Naive thymus-derived CD4-positive, alpha-beta T cell (primary cell): Measurements from ENCODE around the gene AFF2. TPM values are rescaled to one million over a fixed set of nuclear protein-coding genes. Genes with fewer than 3 reads are reported as not detected.
A peak's percentile ranks its signal among the peaks of the same experiment; 100 is the strongest.

Experiments
- ATAC-seq: fragments of 150-1000 bp; cut with Tn5 transposase; 2 replicates; pipeline ENCODE4 v1.10.0; 2021; ENCODE audit warnings: mild to moderate bottlenecking, moderate library complexity
- CTCF ChIA-PET: fragments of 350-600 bp; sonication (Branson Sonifier 250); formaldehyde crosslinking; loops from one replicate; lab custom pipeline; 2021; ENCODE audit warnings: antibody characterized with exemption; lab: Charles Lee
- POLR2A ChIA-PET: fragments of 350-600 bp; sonication (Branson Sonifier 250); formaldehyde crosslinking; loops from one replicate; lab custom pipeline; 2021; ENCODE audit warnings: antibody characterized with exemption, inconsistent platforms; lab: Charles Lee
- DNase-seq, 9 donors: peaks; one replicate each; pipeline versions ENCODE4 v3.0.0 to v3.0.0-alpha.2; 2020 to 2022; ENCODE audit warnings: mixed read lengths in 1 of 9
- H3K27ac ChIP-seq: one replicate; pipeline ENCODE4 v1.7.0; 2013; ENCODE audit warnings: mild to moderate bottlenecking, low read depth, low read length, moderate library complexity
- H3K27me3 ChIP-seq, 2 donors: one replicate each; pipeline ENCODE4 v1.7.0; 2013; ENCODE audit warnings: low read length in 2 of 2, mild to moderate bottlenecking in 2 of 2, moderate library complexity in 2 of 2; ENCODE audit not compliant: control insufficient read depth in 2 of 2, insufficient read depth in 2 of 2
- H3K36me3 ChIP-seq, 3 experiments: 1 replicate in 2 of 3; 2 replicates in 1 of 3; pipeline ENCODE4 v1.7.0; 2013; ENCODE audit warnings: low read length in 3 of 3, mild to moderate bottlenecking in 3 of 3, moderate library complexity in 1 of 3; ENCODE audit not compliant: insufficient read depth in 3 of 3, control insufficient read depth in 2 of 3
- H3K4me1 ChIP-seq, 2 donors: one replicate each; pipeline ENCODE4 v1.7.0; 2013; ENCODE audit warnings: low read length in 2 of 2, mild to moderate bottlenecking in 2 of 2, moderate library complexity in 1 of 2; ENCODE audit not compliant: control insufficient read depth in 2 of 2, insufficient read depth in 2 of 2
- H3K4me3 ChIP-seq: 2 replicates; pipeline ENCODE4 v1.7.0; 2013; ENCODE audit warnings: mild to moderate bottlenecking, low read length
- H3K9me3 ChIP-seq, 3 experiments: 1 replicate in 2 of 3; 2 replicates in 1 of 3; pipeline ENCODE4 v1.7.0; 2013; ENCODE audit warnings: low read length in 3 of 3; ENCODE audit not compliant: control insufficient read depth in 2 of 3
- H3K27ac Mint-ChIP-seq, 9 donors: one replicate each; pipeline ENCODE4 v1.8.0; 2020 to 2022; ENCODE audit warnings: mixed read lengths in 9 of 9, mild to moderate bottlenecking in 8 of 9, moderate library complexity in 5 of 9, inconsistent platforms in 2 of 9
- H3K27me3 Mint-ChIP-seq, 5 donors: one replicate each; pipeline ENCODE4 v1.8.0; 2021 to 2022; ENCODE audit warnings: mixed read lengths in 5 of 5, mild to moderate bottlenecking in 1 of 5
- H3K36me3 Mint-ChIP-seq, 5 donors: one replicate each; pipeline ENCODE4 v1.8.0; 2020 to 2022; ENCODE audit warnings: mixed read lengths in 5 of 5, mild to moderate bottlenecking in 3 of 5, inconsistent platforms in 1 of 5
- H3K4me1 Mint-ChIP-seq, 7 donors: one replicate each; pipeline ENCODE4 v1.8.0; 2020 to 2022; ENCODE audit warnings: mixed read lengths in 7 of 7, mild to moderate bottlenecking in 3 of 7, inconsistent platforms in 1 of 7
- H3K4me3 Mint-ChIP-seq, 10 donors: one replicate each; pipeline ENCODE4 v1.8.0; 2020 to 2022; ENCODE audit warnings: mild to moderate bottlenecking in 10 of 10, mixed read lengths in 10 of 10, moderate library complexity in 6 of 10, inconsistent platforms in 2 of 10
- H3K9me3 Mint-ChIP-seq, 11 donors: one replicate each; pipeline ENCODE4 v1.8.0; 2020 to 2022; ENCODE audit warnings: mixed read lengths in 11 of 11, mild to moderate bottlenecking in 4 of 11, inconsistent platforms in 1 of 11, moderate library complexity in 1 of 11
- intact Hi-C, 2 donors: fragments of 100-400 bp; cut with micrococcal nuclease; formaldehyde crosslinking; loops; one replicate each; pipeline ENCODE4 v1.15.1; 2023
- polyA plus RNA-seq, 2 donors: library from polyadenylated mRNA; unstranded; fragments of 300-500 nt; fragmentation: Illumina TruSeq; gene quantifications; one replicate each; pipeline ENCODE4 v1.2.3, GENCODE V29; 2021
- total RNA-seq, 6 experiments: library from RNA in 5 of 6; stranded (reverse) in 5 of 6; gene quantifications; 1 replicate in 5 of 6; 2 replicates in 1 of 6; pipeline ENCODE4 v1.2.3 and lab custom pipeline; 2021 to 2026

The AFF2 gene
- total and polyA plus RNA-seq, 7 experiments from 2014 or later, result 0.31 to 6.0 (median 2.8) TPM

GRCh38 chrX:148633218-148633908, 132.9 kb downstream of the AFF2 start:
- no peak for DNase-seq
- Mint-ChIP-seq H3K36me3 (no peaks in the 10 kb centered on the region), H3K9me3 (no peaks in the 10 kb centered on the region), H3K27ac (no peak overlapping the region), H3K4me3 (no peak overlapping the region), H3K4me1 (no peaks in the 10 kb centered on the region), H3K27me3 (no peaks in the 10 kb centered on the region)
- intact Hi-C loops, result no loop called here
- no peak for ATAC-seq
- H3K4me1 ChIP-seq, result no peaks in the 10 kb centered on the region
- H3K4me3 ChIP-seq, result no peak overlapping the region
- POLR2A ChIA-PET, result no interaction called here
- CTCF ChIA-PET, result no interaction called here
- H3K36me3 ChIP-seq, result no peaks in the 10 kb centered on the region
- H3K27me3 ChIP-seq, result no peaks in the 10 kb centered on the region
- H3K27ac ChIP-seq, result no peak overlapping the region
- no peaks in the 10 kb centered on the region for H3K9me3 ChIP-seq

- Histone ChIP-seq H3K4me3 (no peak overlapping the region), H3K27me3 (no peaks in the 10 kb centered on the region), H3K4me1 (no peaks in the 10 kb centered on the region), H3K27ac (no peak overlapping the region), H3K9me3 (no peaks in the 10 kb centered on the region), H3K36me3 (no peaks in the 10 kb centered on the region)
- ChIA-PET POLR2A (no interaction called here), CTCF (no interaction called here)
- Mint-ChIP-seq H3K36me3 (no peaks in the 10 kb centered on the region), H3K27me3 (no peaks in the 10 kb centered on the region), H3K4me1 (no peaks in the 10 kb centered on the region), H3K9me3 (no peaks in the 10 kb centered on the region), H3K4me3 (no peak overlapping the region), H3K27ac (no peak overlapping the region)
- intact Hi-C loops, result no loop called here
- ATAC-seq (no peak), DNase-seq (no peak)
These were observed 134.2 kb downstream of the AFF2 start for GRCh38 chrX:148634591-148634990.

DNA sequence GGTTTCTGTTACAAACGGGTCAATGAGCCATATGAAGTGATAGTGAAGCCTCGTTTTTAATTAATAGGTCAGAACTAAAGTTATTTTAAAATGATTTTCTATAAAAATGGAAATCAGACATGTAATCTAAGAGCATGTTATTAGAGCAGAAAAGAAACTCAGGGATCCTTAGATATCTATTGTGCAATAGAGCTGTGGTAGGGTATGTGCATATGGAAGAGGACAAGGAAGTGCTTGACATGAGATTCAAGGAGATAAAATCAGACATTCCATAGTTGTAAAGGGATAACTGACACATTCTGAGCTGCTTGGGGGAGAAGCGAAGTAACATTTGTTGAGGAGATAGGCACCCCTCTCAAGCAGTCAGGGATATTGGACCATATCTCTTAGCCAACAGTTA, 143.0 kb downstream of the AFF2 start:
- no peak overlapping the region for H3K4me3 ChIP-seq
- CTCF ChIA-PET, result no interaction called here
- Mint-ChIP-seq H3K27me3 (no peaks in the 10 kb centered on the region), H3K4me1 (peaks cover 0 to 5% (median 0%) of the 10 kb centered on the region in 7 donors), H3K27ac (no peak overlapping the region), H3K36me3 (no peaks in the 10 kb centered on the region), H3K4me3 (no peak overlapping the region), H3K9me3 (no peaks in the 10 kb centered on the region)
- H3K9me3 ChIP-seq, result no peaks in the 10 kb centered on the region
- ATAC-seq (no peak), DNase-seq (no peak)
- no peaks in the 10 kb centered on the region for H3K4me1 ChIP-seq
- intact Hi-C loops, result no loop called here
- H3K36me3 ChIP-seq, result no peaks in the 10 kb centered on the region
- H3K27me3 ChIP-seq, result no peaks in the 10 kb centered on the region
- POLR2A ChIA-PET, result no interaction called here
- no peak overlapping the region for H3K27ac ChIP-seq

- H3K36me3 ChIP-seq, result no peaks in the 10 kb centered on the region
- no peak overlapping the region for H3K27ac Mint-ChIP-seq
- DNase-seq (no peak), ATAC-seq (peak; percentile 66)
- H3K9me3 Mint-ChIP-seq, result peaks cover 0 to 1% (median 0%) of the 10 kb centered on the region in 11 donors
- no peaks in the 10 kb centered on the region for H3K27me3 Mint-ChIP-seq
- H3K4me1 ChIP-seq, result no peaks in the 10 kb centered on the region
- CTCF ChIA-PET, result no interaction called here
- H3K4me3 Mint-ChIP-seq, result no peak overlapping the region
- H3K9me3 ChIP-seq, result no peaks in the 10 kb centered on the region
- H3K4me1 Mint-ChIP-seq, result no peaks in the 10 kb centered on the region
- H3K4me3 ChIP-seq, result no peak overlapping the region
- H3K27ac ChIP-seq, result no peak overlapping the region
- intact Hi-C loops, result no loop called here
- H3K36me3 Mint-ChIP-seq, result no peaks in the 10 kb centered on the region
- H3K27me3 ChIP-seq, result no peaks in the 10 kb centered on the region
- POLR2A ChIA-PET, result no interaction called here
These were observed 147.2 kb downstream of the AFF2 start for GRCh38 chrX:148647651-148648050.

- H3K4me3 Mint-ChIP-seq, result no peak overlapping the region
- intact Hi-C loops, result no loop called here
- POLR2A ChIA-PET, result no interaction called here
These were observed 148.9 kb downstream of the AFF2 start for GRCh38 chrX:148649145-148649795.

DNA sequence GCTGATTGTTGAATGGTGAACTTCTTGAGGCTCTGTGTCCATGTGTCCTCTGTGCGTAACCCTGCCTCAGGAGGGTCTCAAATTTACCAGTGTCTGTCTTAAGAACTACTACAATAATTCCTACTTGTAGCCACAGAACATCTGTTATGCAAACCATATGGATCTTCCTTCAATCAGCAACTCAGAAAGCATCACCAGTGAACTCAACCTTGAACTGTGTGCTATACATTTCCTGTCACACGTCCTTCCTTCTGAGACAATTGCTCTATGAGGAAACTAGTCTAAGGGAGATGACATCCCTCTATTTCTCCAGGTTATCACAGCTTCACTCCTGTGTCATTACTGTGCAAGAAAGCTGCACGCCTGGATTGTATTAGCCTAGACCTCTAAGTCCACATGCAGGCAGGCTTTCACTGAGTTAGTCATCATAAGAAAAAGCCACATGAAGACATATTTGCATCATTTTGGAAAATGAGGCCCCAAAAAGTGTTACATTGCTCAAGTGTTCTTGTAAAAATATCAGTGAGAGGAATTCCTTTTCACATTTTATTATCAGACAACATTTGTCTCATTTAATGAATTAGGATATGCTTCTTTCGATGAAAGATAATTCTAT, 157.8 kb downstream of the AFF2 start:
- H3K9me3 Mint-ChIP-seq, result peaks cover 0 to 13% (median 0%) of the 10 kb centered on the region in 11 donors
- Histone ChIP-seq H3K4me3 (no peak overlapping the region), H3K27me3 (no peaks in the 10 kb centered on the region), H3K4me1 (no peaks in the 10 kb centered on the region), H3K27ac (no peak overlapping the region), H3K36me3 (no peaks in the 10 kb centered on the region), H3K9me3 (no peaks in the 10 kb centered on the region)
- DNase-seq (no peak), ATAC-seq (no peak)
- CTCF ChIA-PET, result no interaction called here
- intact Hi-C loops, result no loop called here
- H3K36me3 Mint-ChIP-seq, result peaks cover 0 to 16% (median 0%) of the 10 kb centered on the region in 5 donors
- H3K4me3 Mint-ChIP-seq, result no peak overlapping the region
- peaks cover 0 to 4% (median 0%) of the 10 kb centered on the region in 7 donors for H3K4me1 Mint-ChIP-seq
- no peak overlapping the region for H3K27ac Mint-ChIP-seq
- POLR2A ChIA-PET, result no interaction called here
- H3K27me3 Mint-ChIP-seq, result no peaks in the 10 kb centered on the region

More at GRCh38 chrX:148649145-148649795, 148.9 kb downstream of the AFF2 start:
- Mint-ChIP-seq H3K27ac (no peak overlapping the region), H3K4me1 (peaks cover 0 to under 1% (median 0%) of the 10 kb centered on the region in 7 donors), H3K36me3 (peaks cover 0 to 9% (median 0%) of the 10 kb centered on the region in 5 donors), H3K27me3 (no peaks in the 10 kb centered on the region), H3K9me3 (peaks cover 0 to 11% (median 0%) of the 10 kb centered on the region in 11 donors)
- no peak for ATAC-seq
- no peaks in the 10 kb centered on the region for H3K4me1 ChIP-seq
- no peaks in the 10 kb centered on the region for H3K9me3 ChIP-seq
- no peak for DNase-seq
- no peak overlapping the region for H3K27ac ChIP-seq
- CTCF ChIA-PET, result interaction anchor here (0.6 kb wide), 2 partner anchors 108 to 543 kb away, joined by 3 read pairs; no protein-coding TSS in a partner anchor
- H3K27me3 ChIP-seq, result no peaks in the 10 kb centered on the region
- no peak overlapping the region for H3K4me3 ChIP-seq
- no peaks in the 10 kb centered on the region for H3K36me3 ChIP-seq
